Fibroblast of skin of left biceps (primary cell): ENCODE results near the gene MBD3L4.
"Not testable (repeated sequence)": the region's sequence is repeated elsewhere in the genome, so short reads cannot be mapped to it uniquely, and the experiment has no call there.

Experiments
- DNase-seq, 2 experiments: peaks; one replicate each; pipeline ENCODE4 v3.0.0-alpha.2; 2013; ENCODE audit warnings: low read depth in 2 of 2

MBD3L4 gene

DNA sequence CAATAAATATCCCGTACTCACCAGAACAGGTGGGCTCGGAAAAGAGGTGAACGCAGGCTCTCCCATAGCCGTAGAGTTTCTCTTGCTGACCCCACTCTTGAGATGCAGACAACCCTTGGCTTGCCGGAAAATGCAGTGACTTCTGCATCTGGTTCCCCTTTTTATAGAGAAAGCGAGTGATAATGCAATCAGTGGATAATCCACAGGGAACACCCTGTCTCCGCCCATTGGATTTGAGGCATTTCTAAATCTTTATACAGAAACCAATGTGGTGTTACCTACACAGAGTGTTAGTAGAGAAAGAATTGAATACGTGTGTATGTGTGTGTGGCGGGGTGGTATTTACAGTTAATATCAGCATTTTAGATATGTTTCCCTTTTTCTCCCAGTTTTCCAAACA, at the start of gene MBD3L4:
TSS of gene MBD3L4 (minus strand) at position 101 of the 400 bp plus-strand sequence. CDS start at position 66, 35 bp downstream.
- DNase-seq, result not testable (repeated sequence)

GRCh38 chr19:7088999-7089398, 49.0 kb upstream of the MBD3L4 start:
- DNase-seq, result no peak

DNA sequence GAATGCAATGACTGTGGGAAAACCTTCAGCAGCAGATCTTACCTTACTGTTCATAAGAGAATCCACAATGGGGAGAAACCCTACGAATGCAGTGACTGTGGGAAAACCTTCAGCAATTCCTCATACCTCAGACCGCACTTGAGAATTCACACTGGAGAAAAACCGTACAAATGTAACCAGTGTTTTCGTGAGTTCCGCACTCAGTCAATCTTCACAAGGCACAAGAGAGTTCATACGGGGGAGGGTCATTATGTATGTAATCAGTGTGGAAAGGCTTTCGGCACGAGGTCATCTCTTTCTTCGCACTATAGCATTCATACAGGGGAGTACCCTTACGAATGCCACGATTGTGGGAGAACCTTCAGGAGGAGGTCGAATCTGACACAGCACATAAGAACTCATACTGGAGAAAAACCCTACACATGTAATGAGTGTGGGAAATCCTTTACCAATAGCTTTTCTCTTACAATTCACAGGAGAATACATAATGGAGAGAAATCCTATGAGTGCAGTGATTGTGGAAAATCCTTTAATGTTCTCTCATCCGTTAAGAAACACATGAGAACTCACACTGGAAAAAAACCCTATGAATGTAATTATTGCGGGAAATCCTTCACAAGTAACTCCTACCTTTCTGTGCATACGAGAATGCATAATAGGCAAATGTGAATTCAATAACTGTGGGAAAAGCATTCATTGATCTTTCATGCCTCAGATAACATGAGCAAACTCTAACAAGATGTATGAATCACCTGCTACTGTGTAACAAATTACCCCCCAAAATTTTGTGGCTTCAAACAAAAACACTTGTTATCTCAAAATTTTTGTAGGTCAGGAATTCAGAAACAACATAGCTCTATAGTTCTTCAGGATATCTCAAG, 43.3 kb upstream of the MBD3L4 start:
- DNase-seq, result no peak

GRCh38 chr19:7078008-7078407, 38.0 kb upstream of the MBD3L4 start:
- no peak for DNase-seq

GRCh38 chr19:7076151-7076550, 36.2 kb upstream of the MBD3L4 start:
- DNase-seq, result no peak

DNA sequence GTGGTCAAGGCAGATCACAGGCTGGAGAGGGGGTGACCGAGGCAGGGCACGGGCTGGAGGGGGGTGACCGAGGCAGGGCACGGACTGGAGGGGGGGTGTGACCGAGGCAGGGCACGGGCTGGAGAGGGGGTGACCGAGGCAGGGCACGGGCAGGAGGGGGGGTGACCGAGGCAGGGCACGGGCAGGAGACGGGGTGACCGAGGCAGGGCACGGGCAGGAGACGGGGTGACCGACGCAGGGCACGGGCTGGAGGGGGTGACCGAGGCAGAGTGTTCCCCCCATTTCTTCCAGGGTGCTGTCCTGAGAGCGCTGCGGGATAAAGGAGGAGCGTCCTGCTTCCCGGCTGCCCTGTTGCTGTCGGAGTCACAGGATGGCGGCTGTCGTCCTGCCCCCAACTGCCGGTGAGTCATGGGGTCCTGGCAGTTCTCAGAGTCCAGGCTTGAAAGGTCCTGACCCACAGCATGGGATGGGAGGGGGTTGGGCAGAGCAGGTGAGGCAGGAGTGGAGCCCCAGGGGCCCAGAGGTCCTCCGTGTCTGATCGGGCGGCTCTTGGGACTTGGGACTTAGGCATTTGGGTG, 34.8 kb upstream of the MBD3L4 start:
- DNase-seq, result no peak

DNA sequence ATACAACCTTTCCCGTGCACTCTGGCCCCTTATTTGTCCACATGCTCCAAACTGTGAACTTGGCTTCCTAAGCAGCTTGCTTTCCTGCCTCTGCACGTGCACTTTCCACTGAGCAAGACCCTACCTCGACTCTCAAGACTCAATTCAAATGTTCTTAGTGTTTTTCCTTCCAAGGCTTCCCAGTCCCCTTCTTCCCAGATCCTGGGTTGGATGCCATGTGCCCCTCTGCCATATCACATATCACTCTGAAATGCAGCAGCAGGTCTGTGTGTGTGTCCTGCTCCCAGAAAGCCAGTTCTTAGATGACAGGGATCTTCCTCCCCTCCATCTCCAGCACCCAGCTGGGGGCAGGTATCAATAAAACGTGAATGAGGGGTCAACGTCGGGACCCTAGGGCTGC, 32.6 kb upstream of the MBD3L4 start:
- DNase-seq, result no peak

DNA sequence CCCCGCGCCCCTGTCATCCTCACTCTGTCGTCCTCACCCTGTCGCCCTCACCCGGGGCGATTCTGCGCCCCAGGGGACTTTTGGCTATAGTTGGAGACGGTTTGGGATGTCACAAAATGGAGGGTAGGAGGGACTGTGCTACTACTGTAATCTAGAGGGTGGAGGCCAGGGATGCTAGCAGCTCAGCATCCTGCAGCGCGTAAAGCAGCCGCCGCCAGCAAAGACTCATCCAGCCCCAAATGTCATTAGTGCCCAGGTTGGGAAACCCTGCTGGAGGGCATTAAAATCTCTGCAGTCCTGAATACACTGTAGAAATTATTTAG, 29.9 kb upstream of the MBD3L4 start:
- no peak for DNase-seq

- DNase-seq, result peak; percentile 87 to 90
These were observed 29.3 kb upstream of the MBD3L4 start, which contains the start of gene ZNF557 for GRCh38 chr19:7069042-7069903. Gene ZNF557 (plus strand): TSS chr19:7069703. CDS start chr19:7075075, 5,372 bp downstream.

- DNase-seq, result no peak
These were observed 28.6 kb upstream of the MBD3L4 start for GRCh38 chr19:7068599-7068998.

- no peak for DNase-seq
These were observed 27.7 kb upstream of the MBD3L4 start for GRCh38 chr19:7067716-7068115.

DNA sequence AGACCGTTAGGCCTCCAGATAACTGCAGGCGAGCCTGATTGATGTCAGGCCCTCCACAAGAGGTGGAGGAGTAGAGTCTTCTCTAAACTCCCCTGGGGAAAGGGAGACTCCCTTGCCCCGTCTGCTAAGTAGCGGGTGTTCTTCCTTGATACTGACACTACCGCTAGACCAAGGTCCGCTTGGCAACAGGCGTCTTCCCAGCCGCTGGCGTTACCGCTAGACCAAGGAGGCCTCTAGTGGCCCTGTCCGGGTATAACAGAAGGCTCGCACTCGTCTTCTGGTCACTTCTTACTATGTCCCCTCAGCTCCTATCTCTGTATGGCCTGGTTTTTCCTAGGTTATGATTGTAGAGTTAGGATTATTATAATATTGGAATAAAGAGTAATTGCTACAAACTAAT, 27.1 kb upstream of the MBD3L4 start:
- not testable (repeated sequence) for DNase-seq

GRCh38 chr19:7063764-7064418, 23.9 kb upstream of the MBD3L4 start:
- DNase-seq, result no peak

DNA sequence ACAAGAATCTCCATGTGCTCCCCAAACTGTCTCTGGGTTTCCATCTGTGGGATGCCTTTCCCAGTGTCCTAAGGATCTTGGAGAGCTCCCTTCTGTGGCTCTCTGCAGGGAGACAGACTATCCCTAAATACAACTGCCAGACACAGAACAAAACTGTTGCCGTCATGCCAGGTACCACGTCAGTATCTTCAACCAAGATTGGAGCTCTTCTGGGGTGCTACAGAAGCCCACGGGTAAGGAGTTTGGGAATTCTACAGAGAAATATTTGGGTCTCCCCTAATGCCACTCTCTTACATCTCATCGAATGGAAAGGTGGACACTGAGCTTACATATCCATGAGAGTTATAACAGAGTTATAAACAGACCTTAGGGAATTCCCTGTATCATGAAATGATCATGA, 23.4 kb upstream of the MBD3L4 start:
- DNase-seq, result no peak

GRCh38 chr19:7059977-7060376, 20.0 kb upstream of the MBD3L4 start:
- not testable (repeated sequence) for DNase-seq

- DNase-seq, result not testable (repeated sequence)
These were observed 18.6 kb upstream of the MBD3L4 start, which contains the start of gene MBD3L3 for GRCh38 chr19:7058576-7058975. Gene MBD3L3 (minus strand): TSS chr19:7058676. CDS start chr19:7058605, 71 bp downstream.

DNA sequence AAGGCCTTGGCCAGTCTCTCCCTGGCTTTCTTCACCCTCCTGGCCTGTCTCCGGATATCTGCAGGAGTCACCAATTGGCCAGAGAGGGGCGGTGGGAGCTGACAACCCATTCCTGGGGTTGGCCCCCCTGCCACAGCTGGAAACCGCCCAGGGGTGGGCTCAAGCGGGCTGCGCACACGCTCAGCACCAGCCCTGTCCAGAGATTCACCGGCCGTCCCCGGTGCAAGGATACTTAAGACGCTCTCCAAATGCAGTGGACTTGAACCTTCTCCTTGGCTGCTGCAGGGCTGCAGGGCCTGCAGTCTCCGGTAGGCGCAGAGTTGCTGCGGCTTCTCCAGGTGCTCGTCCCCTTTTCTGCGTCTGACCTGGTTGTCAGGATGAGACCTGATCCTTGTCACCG, 16.4 kb upstream of the MBD3L4 start:
- DNase-seq, result not testable (repeated sequence)

DNA sequence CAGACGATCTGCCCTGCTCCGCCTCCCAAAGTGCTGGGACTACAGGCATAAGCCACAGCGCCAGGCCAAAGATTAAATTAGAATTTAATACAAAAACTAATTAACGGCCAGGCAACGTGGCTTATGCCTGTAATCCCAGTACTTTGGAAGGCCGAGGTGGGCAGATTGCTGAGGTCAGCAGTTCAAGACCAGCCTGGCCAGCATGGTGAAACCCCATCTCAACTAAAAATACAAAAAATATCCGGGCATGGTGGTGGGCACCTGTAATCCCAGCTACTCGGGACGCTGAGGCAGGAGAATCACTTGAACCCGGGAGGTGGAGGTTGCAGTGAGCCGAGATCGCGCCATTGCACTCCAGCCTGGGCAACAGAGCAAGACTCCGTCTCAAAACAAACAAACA, 15.7 kb upstream of the MBD3L4 start:
- DNase-seq, result not testable (repeated sequence)

- DNase-seq, result not testable (repeated sequence)
These were observed 14.8 kb upstream of the MBD3L4 start for GRCh38 chr19:7054635-7055368.

DNA sequence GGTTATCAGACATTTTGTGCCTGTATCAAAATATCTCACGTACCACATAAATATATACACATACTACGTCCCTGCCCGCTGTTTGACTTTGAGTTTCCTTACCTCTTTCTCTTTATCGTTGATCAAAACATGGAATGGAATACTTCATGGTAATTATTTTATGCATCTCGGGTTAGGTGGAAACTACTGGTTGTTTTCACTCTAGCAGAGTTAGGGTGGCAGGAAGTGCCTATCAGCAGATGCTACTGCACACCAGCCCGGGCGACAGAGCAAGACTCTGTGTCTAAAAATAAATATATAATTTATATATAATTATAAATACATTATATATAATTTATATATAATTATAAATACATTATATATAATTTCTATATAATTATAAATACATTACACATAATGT, 12.9 kb upstream of the MBD3L4 start:
- not testable (repeated sequence) for DNase-seq

DNA sequence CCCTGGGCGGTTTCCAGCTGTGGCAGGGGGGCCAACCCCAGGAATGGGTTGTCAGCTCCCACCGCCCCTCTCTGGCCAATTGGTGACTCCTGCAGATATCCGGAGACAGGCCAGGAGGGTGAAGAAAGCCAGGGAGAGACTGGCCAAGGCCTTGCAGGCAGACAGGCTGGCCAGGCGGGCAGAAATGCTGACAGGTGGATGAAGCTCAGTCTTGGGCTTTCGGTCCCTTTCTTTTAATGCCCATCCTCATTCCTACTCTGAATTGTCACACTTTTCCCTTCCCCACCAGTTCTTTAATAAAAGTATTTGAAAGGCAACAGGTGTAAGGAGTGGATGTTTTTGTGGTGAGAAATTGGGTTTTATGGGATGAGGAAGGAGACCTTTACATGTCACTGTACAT, 11.4 kb upstream of the MBD3L4 start:
- DNase-seq, result not testable (repeated sequence)
